H9 (cell line): ENCODE measurements around the gene IQCC. TPM values are rescaled to one million over a fixed set of nuclear protein-coding genes. Genes with fewer than 3 reads are reported as not detected.
A peak's percentile ranks its signal among the peaks of the same experiment; 100 is the strongest.

Experiments
- DNase-seq: peaks from one replicate; pipeline ENCODE4 v3.0.0-alpha.2; 2017
- H2AFZ ChIP-seq: one replicate; pipeline ENCODE4 v1.6.1; 2013; ENCODE audit warnings: mild to moderate bottlenecking, low read length, control low read depth, moderate library complexity
- H2AK5ac ChIP-seq: 2 replicates; pipeline ENCODE4 v1.6.1; 2013; ENCODE audit warnings: low read length, control low read depth, mixed read lengths; ENCODE audit not compliant: insufficient read length
- H2BK120ac ChIP-seq: one replicate; pipeline ENCODE4 v1.6.1; 2013; ENCODE audit warnings: low read depth, mild to moderate bottlenecking, low read length, control low read depth, inconsistent platforms; ENCODE audit not compliant: poor library complexity, severe bottlenecking
- H2BK12ac ChIP-seq: 2 replicates; pipeline ENCODE4 v1.6.1; 2013; ENCODE audit warnings: low read length, control low read depth, mixed read lengths, low read depth; ENCODE audit not compliant: insufficient read length
- H2BK15ac ChIP-seq: 2 replicates; pipeline ENCODE4 v1.6.1; 2013; ENCODE audit warnings: low read depth, low read length, control low read depth
- H2BK20ac ChIP-seq: one replicate; pipeline ENCODE4 v1.6.1; 2013; ENCODE audit warnings: low read depth, mild to moderate bottlenecking, low read length, control low read depth, inconsistent platforms; ENCODE audit not compliant: poor library complexity, severe bottlenecking
- H2BK5ac ChIP-seq: 2 replicates; pipeline ENCODE4 v1.6.1; 2013; ENCODE audit warnings: low read length, control low read depth, mixed read lengths; ENCODE audit not compliant: insufficient read length
- H3K14ac ChIP-seq: 2 replicates; pipeline ENCODE4 v1.6.1; 2013; ENCODE audit warnings: low read length, control low read depth; ENCODE audit not compliant: insufficient read depth
- H3K18ac ChIP-seq: 2 replicates; pipeline ENCODE4 v1.6.1; 2013; ENCODE audit warnings: low read depth, mild to moderate bottlenecking, mixed read lengths, low read length, control low read depth; ENCODE audit not compliant: insufficient read length
- H3K23ac ChIP-seq: 2 replicates; pipeline ENCODE4 v1.6.1; 2013; ENCODE audit warnings: low read length, control low read depth, mixed read lengths, low read depth; ENCODE audit not compliant: insufficient read length
- H3K23me2 ChIP-seq: 2 replicates; pipeline ENCODE4 v1.6.1; 2013; ENCODE audit warnings: low read depth, mild to moderate bottlenecking, mixed read lengths, low read length, control low read depth; ENCODE audit not compliant: insufficient read length, poor library complexity, severe bottlenecking
- H3K27ac ChIP-seq: 2 replicates; pipeline ENCODE4 v1.5.1; 2013; ENCODE audit warnings: low read length, control low read depth, mixed read lengths, low read depth; ENCODE audit not compliant: insufficient read length
- H3K27me3 ChIP-seq: 2 replicates; pipeline ENCODE4 v1.6.1; 2013; ENCODE audit warnings: low read length, control low read depth, inconsistent platforms; ENCODE audit not compliant: insufficient read depth
- H3K4ac ChIP-seq: 2 replicates; pipeline ENCODE4 v1.6.1; 2013; ENCODE audit warnings: low read depth, mild to moderate bottlenecking, control low read depth, inconsistent platforms, low read length, moderate library complexity
- H3K4me1 ChIP-seq: 2 replicates; pipeline ENCODE4 v1.6.1; 2013; ENCODE audit warnings: low read length, control low read depth, inconsistent platforms; ENCODE audit not compliant: insufficient read depth
- H3K4me2 ChIP-seq: 2 replicates; pipeline ENCODE4 v1.6.1; 2013; ENCODE audit warnings: low read length, control low read depth, mixed read lengths; ENCODE audit not compliant: insufficient read length, insufficient read depth
- H3K56ac ChIP-seq: 2 replicates; pipeline ENCODE4 v1.6.1; 2013; ENCODE audit warnings: low read depth, mild to moderate bottlenecking, mixed read lengths, low read length, control low read depth; ENCODE audit not compliant: insufficient read length
- H3K79me1 ChIP-seq: 2 replicates; pipeline ENCODE4 v1.6.1; 2013; ENCODE audit warnings: low read depth, mild to moderate bottlenecking, moderate library complexity, low read length, control low read depth, inconsistent platforms; ENCODE audit not compliant: insufficient read depth, poor library complexity, severe bottlenecking
- H3K79me2 ChIP-seq: 2 replicates; pipeline ENCODE4 v1.6.1; 2013; ENCODE audit warnings: low read length, control low read depth, inconsistent platforms; ENCODE audit not compliant: insufficient read depth
- H3K9ac ChIP-seq: 2 replicates; pipeline ENCODE4 v1.6.1; 2013; ENCODE audit warnings: low read length, control low read depth, mixed read lengths; ENCODE audit not compliant: insufficient read length; ENCODE audit errors: extremely low read depth
- H3K9me3 ChIP-seq: one replicate; pipeline ENCODE4 v1.6.1; 2013; ENCODE audit warnings: low read depth, low read length, inconsistent platforms; ENCODE audit not compliant: control insufficient read depth
- H3T11ph ChIP-seq: one replicate; pipeline ENCODE4 v1.6.1; 2013; ENCODE audit warnings: mild to moderate bottlenecking, low read length, control low read depth, inconsistent platforms
- H4K20me1 ChIP-seq: one replicate; pipeline ENCODE4 v1.6.1; 2013; ENCODE audit not compliant: control insufficient read depth, insufficient read length, insufficient read depth
- H4K5ac ChIP-seq: 2 replicates; pipeline ENCODE4 v1.6.1; 2013; ENCODE audit warnings: low read depth, mild to moderate bottlenecking, mixed read lengths, low read length, control low read depth; ENCODE audit not compliant: insufficient read length
- H4K8ac ChIP-seq: replicated peaks from 2 replicates; pipeline ENCODE4 v1.6.1; 2013; ENCODE audit warnings: low read length, control low read depth, mixed read lengths, low read depth; ENCODE audit not compliant: insufficient read length
- H4K91ac ChIP-seq: 2 replicates; pipeline ENCODE4 v1.6.1; 2013; ENCODE audit warnings: low read depth, mild to moderate bottlenecking, moderate library complexity, mixed read lengths, low read length, control low read depth; ENCODE audit not compliant: insufficient read length
- H3K27ac Mint-ChIP-seq, 3 experiments: 2 replicates in 2 of 3; 3 replicates in 1 of 3; pipeline ENCODE4 v1.8.0; 2020 to 2021; ENCODE audit warnings: mixed read lengths in 3 of 3, mild to moderate bottlenecking in 1 of 3, moderate library complexity in 1 of 3
- H3K27me3 Mint-ChIP-seq: 2 replicates; pipeline ENCODE4 v1.8.0; 2021; ENCODE audit warnings: low read depth, mild to moderate bottlenecking, moderate library complexity, mixed read lengths
- H3K36me3 Mint-ChIP-seq, 3 experiments: 2 replicates in 2 of 3; 3 replicates in 1 of 3; pipeline ENCODE4 v1.8.0; 2020 to 2021; ENCODE audit warnings: low read depth in 3 of 3, mixed read lengths in 3 of 3; ENCODE audit not compliant: insufficient read depth in 1 of 3
- H3K4me1 Mint-ChIP-seq, 2 experiments: 2 replicates each; pipeline ENCODE4 v1.8.0; 2020; ENCODE audit warnings: mixed read lengths in 2 of 2
- H3K4me3 Mint-ChIP-seq, 2 experiments: 2 replicates in 1 of 2; 3 replicates in 1 of 2; pipeline ENCODE4 v1.8.0; 2020 to 2021; ENCODE audit warnings: mild to moderate bottlenecking in 2 of 2, mixed read lengths in 2 of 2, moderate library complexity in 1 of 2
- H3K9me3 Mint-ChIP-seq, 2 experiments: 2 replicates in 1 of 2; 3 replicates in 1 of 2; pipeline ENCODE4 v1.8.0; 2020; ENCODE audit warnings: mild to moderate bottlenecking in 2 of 2, mixed read lengths in 2 of 2, moderate library complexity in 1 of 2
- CTCF ChIP-seq: fragments of 200-600 bp; sonication (generic); conservative IDR thresholded peaks from 3 replicates; pipeline ENCODE4 v1.8.0; 2021; ENCODE audit warnings: antibody characterized with exemption, mild to moderate bottlenecking
- WGBS: extraction: QIAGEN DNeasy Blood & Tissue Kit; methylation state at CpG from one replicate; pipeline ENCODE4 v1.1.7; 2013; ENCODE audit warnings: missing lambda C conversion rate, low lambda C conversion rate, mixed read lengths; ENCODE audit not compliant: insufficient read length; ENCODE audit errors: extremely low coverage; 5-methylcytosine and 5-hydroxymethylcytosine counted together
- total RNA-seq: library from RNA; stranded (reverse); gene quantifications from 2 replicates; pipeline ENCODE4 v1.2.1, GENCODE V29; 2021

The IQCC gene
- total RNA-seq, 1 experiment from 2014 or later = 5.3 TPM

- H2BK20ac ChIP-seq = no peak within 1 kb of the TSS
- H3K9ac ChIP-seq = no peak within 1 kb of the TSS
- H3K56ac ChIP-seq = no peak within 1 kb of the TSS
- H3K9me3 ChIP-seq = no peaks in the 10 kb centered on the region
- H2BK15ac ChIP-seq = no peak within 1 kb of the TSS
- no peak within 1 kb of the TSS for H2BK12ac ChIP-seq
- peaks cover 10% of the 10 kb centered on the region for H3K23me2 ChIP-seq
- peaks cover 12% of the 10 kb centered on the region for H3K27me3 Mint-ChIP-seq
- no peak within 1 kb of the TSS for H2AK5ac ChIP-seq
- H3K4me1 ChIP-seq = peaks cover 4% of the 10 kb centered on the region; the same call in 1 of the 2 replicates
- H3K14ac ChIP-seq = no peak within 1 kb of the TSS
- no peaks in the 10 kb centered on the region for H3K9me3 Mint-ChIP-seq
- no peak within 1 kb of the TSS for H3K23ac ChIP-seq
- H2BK120ac ChIP-seq = no peak within 1 kb of the TSS
- H3K18ac ChIP-seq = no peak within 1 kb of the TSS
- no peak within 1 kb of the TSS for H3K4me2 ChIP-seq
- TF ChIP-seq CTCF = no peak
- peaks cover 0 to 14% (median 11%) of the 10 kb centered on the region in 3 experiments; a peak in 5 of 7 replicates for H3K36me3 Mint-ChIP-seq
- peak within 1 kb of the TSS in 1 of 2 experiments; percentile 32; a peak in 1 of 5 replicates for H3K4me3 Mint-ChIP-seq
- no peak within 1 kb of the TSS for H4K8ac ChIP-seq
- H4K20me1 ChIP-seq = no peaks in the 10 kb centered on the region
- no peak within 1 kb of the TSS for H2BK5ac ChIP-seq
- H4K91ac ChIP-seq = no peak within 1 kb of the TSS
- H3K4me1 Mint-ChIP-seq = peaks cover 8 to 11% of the 10 kb centered on the region in 2 experiments
- no CpG with 5 or more reads among the region's 5 CpGs for WGBS
- peak within 1 kb of the TSS in 2 of 3 experiments; percentile 44 to 57; a peak in 2 of 7 replicates for H3K27ac Mint-ChIP-seq
- no peak within 1 kb of the TSS for H3K27ac ChIP-seq
- H3K79me2 ChIP-seq = no peaks in the 10 kb centered on the region
- H4K5ac ChIP-seq = no peak within 1 kb of the TSS
- no peak for DNase-seq
- H2AFZ ChIP-seq = no peak within 1 kb of the TSS
- no peak within 1 kb of the TSS for H3T11ph ChIP-seq
- no peak within 1 kb of the TSS for H3K4ac ChIP-seq
- H3K79me1 ChIP-seq = no peaks in the 10 kb centered on the region
- no peaks in the 10 kb centered on the region; the same call in 1 of the 2 replicates for H3K27me3 ChIP-seq
Observed at GRCh38 chr1:32208891-32209328, 3.4 kb downstream of the IQCC start, which contains the start of gene DCDC2B. Gene DCDC2B (plus strand): TSS chr1:32209089. CDS start chr1:32209094, 5 bp downstream.
